ENCODE results near the gene CASQ1.

CASQ1 gene

DNA sequence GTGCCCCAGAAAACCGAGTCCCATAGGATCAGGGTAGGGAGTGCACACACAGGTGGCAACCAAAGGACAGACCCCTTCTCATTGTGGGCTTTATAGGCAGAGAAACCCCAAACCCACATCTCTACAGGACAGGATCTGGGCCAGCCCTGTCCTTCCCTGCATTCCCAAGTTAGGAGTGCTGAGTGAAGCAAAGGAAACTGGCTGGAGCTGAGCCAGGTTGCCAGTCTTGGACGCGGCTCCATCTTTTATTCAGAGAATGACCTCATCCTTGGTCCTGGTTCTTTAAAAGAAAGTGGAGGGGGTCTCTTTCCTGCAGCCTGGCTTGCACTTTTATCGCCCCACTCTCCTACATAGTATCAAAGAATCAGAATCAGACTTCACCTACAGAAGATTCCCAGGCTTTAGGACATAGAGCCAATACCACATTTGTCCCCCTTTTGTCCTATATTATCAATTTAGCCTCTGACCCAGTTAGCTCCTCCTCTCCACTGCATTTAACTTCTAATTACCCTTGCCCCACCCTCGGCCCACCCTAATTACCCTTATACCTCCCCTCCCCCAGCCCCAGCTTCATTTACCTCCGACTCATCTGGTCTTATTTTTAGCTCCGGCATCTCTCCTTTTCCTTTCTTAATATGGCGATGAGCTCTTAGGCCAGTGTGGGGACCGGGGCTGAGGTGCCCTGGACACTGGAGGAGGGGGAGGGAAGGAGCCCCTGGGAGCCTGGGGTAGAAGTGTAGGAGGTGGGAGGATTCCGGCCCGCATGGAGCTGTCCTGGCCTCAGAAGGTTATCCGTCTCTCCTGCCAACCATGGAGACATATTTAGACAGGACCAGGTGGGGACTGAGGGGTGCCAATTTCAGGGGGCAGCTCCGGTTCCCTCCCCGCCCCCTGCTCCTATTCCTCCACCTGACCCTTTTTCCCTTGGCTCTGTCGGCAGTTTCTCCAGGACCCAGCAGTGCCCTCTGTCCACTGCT is at the start of gene CASQ1:
CASQ1 (plus strand) TSS at position 927 of the 977 bp plus-strand sequence. CDS start 177 bp downstream, outside the sequence.
- DNase-seq = no peak

DNA sequence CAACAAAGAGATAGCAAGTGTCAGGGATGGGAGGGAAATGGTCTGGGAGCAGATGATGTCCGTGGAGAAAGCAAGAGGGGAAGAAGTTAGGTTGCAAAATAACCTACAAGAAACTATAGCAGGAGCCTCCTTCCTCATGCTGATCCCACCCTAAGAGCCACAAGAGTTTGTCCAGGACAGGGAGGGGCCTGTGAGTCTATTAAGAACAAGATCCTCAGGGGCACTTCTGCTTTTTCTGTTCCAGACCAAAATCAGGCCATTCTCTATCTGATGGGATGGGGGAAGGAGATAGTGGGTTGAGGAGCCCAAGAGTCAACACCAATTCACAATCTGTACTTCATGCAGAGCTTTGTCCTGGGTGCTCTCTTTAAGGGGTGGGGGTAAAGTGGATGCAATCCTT is 46.7 kb upstream of the CASQ1 start:
- no peak for DNase-seq

DNA sequence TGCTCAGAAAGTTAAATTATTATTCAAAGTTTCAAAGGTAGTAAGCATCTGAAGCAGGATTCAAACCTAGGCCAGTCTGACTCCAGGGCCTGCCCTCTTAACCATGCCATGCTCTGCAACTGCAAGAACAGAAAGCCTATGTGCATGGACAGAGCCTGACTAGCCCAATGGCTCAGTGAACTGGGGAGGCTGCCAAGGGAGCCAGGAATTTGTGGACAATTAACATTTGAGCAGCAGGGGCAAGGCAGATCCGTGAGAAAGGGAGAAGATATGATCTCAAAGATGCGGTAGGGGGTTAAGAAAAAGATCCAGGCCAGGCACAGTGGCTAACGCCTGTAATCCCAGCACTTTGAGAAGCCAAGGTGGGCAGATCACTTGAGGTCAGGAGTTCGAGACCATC is 45.5 kb upstream of the CASQ1 start:
- no peak for DNase-seq

DNA sequence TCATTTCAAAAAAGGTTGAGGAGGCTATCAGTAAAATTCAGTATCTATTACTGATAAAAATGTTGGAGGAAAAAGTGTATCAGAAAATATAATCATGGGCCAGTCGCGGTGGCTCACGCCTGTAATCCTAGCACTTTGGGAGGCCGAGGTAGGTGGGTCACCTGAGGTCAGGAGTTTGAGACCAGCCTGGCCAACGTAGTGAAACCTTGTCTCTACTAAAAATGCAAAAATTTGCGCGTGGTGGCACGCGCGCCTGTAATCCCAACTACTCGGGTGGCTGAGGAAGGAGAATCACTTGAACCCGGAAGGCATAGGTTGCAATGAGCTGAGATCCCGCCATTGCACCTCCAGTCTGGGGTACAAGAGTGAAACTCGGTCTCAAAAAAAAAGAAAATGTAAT is 44.3 kb upstream of the CASQ1 start:
- no peak for DNase-seq

DNA sequence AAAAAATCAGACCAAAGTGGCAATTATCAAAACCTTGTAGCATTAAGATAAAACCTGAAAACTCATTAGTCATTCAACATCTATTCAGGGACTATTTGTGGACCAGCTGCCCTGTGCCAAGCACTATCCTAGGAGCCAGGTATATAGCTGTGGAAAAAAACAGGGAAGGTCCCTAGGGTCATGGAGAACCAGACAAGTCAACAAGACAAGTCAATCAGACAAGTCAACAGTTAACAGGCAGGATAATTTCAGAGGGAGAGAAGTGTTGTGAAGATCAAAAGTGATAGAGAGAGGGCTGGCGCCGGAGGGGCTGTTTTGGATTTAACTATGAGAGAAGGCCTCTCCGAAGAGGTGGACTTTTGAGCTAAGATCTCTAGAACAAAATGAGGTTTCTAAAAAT is 42.3 kb upstream of the CASQ1 start:
- no peak for DNase-seq

DNA sequence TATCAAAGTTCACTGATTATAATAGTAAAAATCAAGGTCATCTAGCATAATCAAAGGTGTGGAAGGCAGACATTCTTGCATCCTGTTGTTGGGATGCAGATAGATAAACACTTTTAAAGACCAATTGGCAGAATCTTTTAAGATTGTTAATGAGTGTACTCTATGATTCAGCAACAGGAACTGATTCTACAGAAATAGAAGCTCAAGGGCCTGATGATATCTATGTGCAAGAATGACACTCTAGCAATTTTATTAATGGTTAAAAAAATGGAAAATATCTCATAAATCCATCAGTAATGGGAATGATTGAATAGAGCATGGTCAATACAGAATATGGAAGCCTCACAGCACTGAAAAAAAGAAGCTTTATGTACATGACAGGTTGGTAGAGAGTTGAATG is 41.1 kb upstream of the CASQ1 start:
- DNase-seq = no peak

DNA sequence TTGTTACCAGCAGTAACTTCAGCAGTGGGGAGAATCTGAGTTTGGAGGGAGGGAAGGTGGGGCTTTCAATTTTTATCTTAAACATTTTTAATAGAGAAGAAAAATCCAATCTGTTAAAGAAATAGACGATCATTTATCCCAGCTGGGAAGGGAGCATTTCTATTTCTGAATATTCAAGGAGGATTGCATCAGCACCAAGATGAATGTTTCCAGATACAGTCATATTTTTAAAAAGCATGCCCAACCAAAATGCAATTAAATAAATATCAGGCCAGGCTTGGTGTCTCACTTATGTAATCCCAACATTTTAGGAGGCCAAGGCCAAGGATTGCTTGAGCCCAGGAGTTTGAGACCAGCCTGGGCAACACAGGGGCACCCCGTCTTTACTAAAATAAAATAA is 40.7 kb upstream of the CASQ1 start:
- DNase-seq = no peak

DNA sequence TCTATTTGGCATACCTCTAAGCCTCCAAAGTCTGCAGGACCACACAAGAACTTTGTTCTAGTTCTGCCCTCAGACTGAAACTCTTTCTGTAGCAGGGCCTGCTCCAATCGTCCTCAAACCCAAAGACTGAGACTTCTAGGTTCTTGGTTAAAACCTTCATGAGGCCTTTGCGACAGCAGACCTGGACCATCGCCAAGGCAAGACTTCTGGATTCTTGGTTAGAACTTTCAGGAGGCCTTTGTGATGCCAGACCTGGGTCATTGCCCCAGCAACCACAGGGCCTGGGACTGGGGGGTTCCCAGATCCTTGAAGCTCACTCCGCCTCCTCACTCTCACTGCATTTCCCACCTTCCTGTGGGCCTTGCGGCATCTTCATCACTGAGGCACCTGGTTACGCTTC is 39.1 kb upstream of the CASQ1 start, which contains the start of gene ATP1A4:
ATP1A4 (plus strand) TSS at position 301 of the 400 bp plus-strand sequence. CDS start 438 bp downstream, outside the sequence.
- DNase-seq = no peak

DNA sequence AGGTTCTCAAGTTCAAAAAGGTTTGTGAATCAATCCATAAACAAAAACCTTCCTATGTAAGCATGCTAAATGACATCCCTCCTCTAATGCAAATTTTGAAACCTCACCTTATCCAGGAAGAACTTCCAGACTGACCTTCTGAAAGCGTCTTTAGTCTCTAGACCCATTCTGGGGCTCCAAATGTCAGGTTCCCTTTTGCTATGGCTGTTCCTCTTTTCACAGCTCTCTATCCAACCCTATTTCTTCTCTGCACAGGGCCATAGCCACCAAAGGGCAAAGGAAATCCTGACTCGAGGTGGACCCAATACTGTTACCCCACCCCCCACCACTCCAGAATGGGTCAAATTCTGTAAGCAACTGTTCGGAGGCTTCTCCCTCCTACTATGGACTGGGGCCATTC is 35.6 kb upstream of the CASQ1 start:
- no peak for DNase-seq

DNA sequence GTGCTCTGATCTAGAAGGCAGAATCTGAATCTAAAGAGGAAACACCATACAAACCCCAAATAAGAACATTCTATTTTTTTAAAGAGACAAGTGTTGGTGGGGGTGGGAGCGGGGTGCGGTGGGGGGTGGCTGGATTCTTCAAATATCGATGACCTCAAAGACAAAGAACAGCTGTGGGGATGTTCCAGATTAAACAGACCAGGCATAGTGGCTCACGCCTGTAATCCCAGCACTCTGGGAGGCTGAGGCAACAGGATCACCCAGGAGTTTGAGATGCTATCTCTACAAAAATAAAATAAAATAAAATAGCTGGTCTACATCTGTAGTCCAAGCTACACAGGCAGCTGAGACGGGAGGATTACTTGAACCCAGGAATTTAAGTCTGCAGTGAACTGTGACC is 34.0 kb upstream of the CASQ1 start:
- no peak for DNase-seq

DNA sequence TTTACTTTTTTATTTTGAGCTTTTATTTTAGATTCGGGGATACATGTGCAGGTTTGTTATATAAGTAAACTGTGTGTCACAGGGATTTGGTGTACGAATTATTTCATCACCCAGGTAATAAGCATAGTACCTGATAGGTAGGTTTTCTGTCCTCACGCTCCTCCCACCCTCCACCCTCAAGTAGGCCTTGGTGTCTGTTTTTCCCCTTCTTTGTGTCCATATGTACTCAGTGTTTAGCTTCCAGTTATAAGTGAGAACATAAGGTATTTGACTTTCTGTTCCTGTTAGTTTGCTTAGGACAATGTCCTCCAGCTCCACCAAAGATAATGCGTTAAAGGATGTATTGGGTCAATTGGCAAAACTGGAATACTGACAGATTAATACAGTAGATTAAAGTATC is 33.2 kb upstream of the CASQ1 start:
- DNase-seq = no peak

DNA sequence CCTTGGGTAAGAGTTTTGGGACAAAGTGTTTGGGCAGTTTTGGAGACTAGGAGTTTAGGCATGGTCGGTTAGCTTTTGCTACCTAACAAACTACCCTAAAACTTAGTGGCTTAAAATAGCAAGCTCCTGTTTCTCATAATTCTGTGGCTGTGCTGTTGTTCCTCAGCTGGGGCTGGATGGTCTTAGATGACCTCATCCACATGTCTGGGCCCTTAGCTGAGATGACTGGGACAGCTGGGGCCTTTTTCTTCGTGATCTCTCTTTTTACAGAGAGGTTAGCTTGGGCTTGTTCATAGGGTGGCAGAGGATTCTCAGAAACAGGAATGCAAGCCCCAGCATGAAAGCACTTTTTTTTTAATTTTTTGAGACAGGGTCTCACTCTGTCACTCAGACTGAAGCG is 32.3 kb upstream of the CASQ1 start:
- DNase-seq = no peak

DNA sequence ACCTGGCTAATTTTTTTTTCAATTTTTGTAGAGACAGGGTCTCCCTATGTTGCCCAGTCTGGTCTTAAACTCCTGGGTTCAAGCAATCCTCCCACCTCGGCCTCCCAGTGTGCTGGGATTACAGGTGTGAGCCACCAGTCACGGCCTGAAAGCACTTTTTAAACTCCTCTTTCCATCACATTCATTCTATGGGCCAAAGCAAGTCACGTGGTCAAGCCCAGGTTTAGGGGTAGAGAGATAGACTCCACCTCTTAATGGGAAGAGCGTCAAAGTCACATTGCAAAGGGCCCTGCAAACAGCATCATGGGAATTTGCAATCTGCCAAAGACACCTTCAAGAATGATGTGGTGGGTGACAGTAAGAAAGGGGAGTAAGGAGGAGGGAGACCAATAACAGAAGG is 31.8 kb upstream of the CASQ1 start:
- no peak for DNase-seq

DNA sequence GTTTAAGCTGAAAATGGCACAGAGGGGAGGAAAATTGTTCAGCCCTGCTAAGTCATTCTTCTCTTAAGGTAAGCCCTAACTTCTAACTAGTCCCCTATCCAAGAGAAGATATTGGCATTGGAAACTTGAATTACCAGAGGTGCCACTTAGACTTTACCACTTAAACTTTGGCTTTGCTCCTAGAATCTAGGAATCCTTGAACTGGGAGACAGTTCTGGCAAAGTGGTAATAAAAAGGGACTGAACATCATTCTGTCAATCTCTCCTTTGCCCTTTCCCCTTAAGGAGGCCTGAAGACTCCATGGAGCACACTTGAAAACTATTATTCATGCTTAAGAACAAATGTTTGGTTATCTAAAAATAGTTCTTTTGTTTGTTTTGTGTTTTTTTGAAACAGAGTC is 30.5 kb upstream of the CASQ1 start:
- DNase-seq = no peak

DNA sequence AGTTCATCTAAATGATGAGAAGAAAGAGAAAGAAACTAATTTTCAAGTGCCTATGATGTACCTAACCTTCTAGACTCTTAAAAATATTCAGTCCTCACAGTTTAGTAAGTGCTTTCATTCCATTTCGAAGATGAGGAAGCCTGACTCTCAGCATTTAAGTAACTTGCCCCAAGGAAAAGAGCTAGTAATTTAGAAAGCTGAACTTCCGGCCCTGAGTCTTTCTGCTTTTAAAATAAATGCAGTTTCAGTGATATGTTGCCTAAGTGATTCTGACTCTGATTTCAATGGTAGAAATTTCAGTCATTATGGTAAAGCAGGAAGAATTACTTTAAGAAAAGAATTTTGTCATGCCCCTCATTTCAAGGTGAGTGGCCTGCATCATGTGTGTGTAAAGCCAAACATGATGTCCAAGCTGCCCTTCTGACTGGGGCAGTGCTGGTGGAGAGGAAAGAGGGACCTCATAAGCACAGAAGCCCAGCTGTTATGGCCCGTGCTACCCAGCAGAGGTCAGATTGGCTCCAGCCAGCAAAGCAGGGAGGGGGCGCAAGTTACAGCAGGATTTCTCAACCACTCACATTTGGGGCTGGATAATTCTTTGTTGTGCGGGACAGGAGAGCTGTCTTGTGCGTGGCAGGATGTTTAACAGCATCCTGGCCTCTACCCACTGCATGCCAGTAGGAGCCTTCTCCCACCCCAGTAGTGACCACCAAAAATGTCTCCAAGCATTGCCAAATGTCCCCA is 28.2 kb upstream of the CASQ1 start:
- DNase-seq = no peak

DNA sequence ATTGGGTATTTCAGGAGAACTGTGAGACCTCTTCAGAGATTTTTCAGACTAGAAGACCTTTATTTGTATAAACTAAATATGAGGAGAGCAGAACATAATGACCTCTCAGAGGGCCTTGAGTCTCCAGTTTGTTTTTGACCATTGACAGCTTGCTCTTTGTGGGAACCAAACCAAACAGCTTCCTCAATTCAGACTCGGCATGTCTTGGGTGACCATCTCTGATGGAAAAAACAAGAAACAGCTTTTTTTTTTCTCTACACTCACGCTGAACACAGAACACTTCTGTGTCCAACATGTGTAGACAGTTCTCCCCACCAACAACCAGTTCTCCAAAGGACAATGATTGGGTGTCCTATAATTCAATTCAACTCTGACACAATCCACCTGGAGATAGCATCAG is 27.4 kb upstream of the CASQ1 start:
- DNase-seq = no peak

DNA sequence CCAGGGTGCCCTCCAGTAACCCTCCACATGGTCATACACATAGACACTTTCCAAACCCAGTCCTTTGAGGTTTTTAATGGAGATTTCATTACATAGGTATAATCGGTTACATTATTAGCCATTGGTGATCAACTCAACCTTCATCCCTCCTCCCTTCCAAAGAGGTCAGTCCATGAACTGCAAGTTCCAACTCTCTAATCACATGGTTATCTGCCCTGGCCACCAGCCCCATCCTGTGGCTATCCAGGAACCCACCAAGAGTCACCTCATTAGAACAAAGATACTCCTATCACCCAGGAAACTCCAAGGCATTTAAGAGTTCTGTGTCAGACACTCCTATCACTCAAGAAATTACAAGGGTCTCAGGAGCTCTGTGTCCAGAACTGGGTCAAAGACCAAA is 26.8 kb upstream of the CASQ1 start:
- no peak for DNase-seq

DNA sequence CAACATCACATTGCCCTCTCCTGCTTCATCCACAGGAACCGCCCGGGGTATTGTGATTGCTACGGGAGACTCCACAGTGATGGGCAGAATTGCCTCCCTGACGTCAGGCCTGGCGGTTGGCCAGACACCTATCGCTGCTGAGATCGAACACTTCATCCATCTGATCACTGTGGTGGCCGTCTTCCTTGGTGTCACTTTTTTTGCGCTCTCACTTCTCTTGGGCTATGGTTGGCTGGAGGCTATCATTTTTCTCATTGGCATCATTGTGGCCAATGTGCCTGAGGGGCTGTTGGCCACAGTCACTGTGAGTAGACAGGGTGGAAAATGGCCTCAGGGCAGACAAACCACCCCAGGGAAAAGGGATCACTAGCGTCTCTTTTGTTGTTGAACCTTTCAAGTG is 26.3 kb upstream of the CASQ1 start:
- DNase-seq = no peak

DNA sequence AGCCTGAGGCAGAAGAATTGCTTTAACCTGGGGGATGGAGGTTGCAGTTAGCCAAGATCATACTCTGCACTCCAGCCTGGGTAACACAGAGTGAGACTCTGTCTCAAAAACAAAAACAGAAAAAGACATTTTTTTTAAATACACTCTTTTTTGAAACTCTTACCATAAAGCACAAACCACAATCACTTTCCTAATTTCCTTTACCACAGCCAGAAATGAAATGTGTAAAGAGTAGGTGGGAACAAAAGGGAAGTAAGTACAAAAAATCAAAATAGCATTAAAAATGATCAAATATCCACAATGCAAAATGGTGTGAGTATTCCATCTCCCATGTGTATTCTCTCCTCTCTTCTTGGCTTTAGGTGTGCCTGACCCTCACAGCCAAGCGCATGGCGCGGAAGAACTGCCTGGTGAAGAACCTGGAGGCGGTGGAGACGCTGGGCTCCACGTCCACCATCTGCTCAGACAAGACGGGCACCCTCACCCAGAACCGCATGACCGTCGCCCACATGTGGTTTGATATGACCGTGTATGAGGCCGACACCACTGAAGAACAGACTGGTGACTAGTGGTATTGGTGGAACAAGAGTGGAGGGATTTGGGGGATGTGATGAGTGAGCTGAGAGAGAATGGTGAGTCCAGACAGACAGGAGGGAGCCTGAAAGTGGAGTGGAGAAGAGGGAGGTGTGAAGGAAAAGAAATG is 24.1 kb upstream of the CASQ1 start:
- DNase-seq = no peak

DNA sequence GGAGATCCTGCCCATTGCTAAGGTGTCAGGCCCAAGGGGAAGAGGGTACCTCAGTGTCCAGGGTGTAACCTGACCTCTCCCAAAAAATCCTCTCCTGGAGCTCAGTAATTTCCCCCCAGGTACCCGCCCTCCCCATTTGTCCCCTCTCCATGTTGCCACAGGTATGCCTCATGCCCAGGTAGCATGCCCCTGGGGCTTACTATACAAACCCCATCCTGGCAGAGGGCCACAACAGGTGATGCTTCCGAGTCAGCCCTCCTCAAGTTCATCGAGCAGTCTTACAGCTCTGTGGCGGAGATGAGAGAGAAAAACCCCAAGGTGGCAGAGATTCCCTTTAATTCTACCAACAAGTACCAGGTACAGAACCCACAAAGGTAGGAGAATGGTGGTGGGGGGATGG is 23.3 kb upstream of the CASQ1 start:
- DNase-seq = no peak

DNA sequence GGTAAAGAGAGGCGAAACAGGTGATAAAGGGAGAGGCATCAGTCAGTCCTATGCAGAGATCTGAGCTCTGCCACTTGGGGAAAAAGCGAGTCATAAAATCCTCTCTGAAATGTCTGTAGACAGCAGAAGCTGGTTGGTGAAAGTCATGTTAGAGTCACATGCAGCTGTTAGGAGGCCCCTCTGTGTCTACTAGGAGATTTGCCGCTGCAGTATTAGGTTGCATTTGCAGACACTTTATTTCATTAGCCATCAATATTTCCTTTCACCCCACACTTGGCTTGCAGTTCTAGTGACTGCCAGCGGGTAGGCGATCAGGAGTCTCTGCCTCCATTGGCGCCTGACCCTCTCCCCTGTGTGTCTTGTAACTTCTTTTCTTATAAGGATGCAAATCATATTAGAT is 22.8 kb upstream of the CASQ1 start:
- DNase-seq = no peak

DNA sequence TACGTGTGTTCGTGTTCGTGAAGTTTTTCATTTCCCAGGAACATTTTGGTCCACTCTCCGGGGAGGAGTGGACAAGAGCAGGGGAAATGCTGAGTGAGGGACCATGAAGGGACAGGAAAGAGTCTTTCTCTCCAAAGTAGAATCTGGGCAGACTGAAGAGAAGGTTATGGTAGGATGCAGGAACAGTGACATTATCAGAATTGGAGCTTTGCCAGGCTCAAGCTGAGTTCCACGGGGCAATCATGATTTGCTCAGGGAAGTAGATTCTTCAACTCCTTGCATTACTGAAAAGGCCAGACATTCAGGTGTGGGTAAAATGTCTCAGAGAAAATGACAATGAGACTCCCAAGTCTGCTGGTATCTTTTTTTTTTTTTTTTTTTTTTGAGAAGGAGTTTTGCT is 22.4 kb upstream of the CASQ1 start:
- DNase-seq = no peak

DNA sequence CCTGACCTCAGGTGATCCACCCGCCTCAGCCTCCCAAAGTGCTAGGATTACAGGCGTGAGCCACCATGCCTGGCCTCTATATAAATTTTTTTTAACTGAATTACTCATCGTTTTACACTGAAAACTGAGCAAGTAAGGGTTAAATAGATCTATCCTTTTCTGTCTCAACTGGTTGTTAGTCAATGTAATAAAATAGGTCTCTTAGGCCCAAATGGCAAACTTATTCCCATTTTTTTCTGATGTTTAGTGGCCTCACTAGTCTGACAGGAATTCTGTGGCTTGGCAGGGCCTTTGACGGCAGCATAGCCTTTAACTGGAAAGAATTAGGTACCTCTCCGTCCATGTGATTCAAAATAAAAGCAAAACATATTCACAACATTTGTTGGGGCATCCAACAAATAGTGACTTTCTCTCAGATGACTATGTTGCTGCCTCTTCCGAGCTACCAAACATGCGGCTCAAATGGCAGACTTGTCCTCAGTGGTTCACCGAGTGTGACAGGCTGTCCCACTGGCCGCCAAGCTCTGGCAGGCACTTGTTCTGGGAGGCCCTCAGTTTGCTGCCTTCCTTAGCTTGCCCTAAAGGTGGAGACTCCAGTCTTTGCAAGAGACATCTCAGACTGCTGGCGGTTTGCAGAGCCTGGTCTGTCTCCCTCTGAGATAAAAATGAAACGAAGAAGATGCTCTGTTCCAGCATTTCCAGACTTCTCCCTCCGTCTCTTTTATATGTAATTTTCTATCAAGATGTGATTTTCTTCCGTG is 21.6 kb upstream of the CASQ1 start:
- no peak for DNase-seq
